ENCODE data around the gene ARID5B.

GRCh38 chr10:61974601-61975390, 73.3 kb downstream of the ARID5B start:
- TF ChIP-seq CTCF (IDR thresholded peaks at IDR 0.05) (no peak), ARID4B (CRISPR knock-in tag; IDR thresholded peaks at IDR 0.05; ENCODE audit: borderline replicate concordance) (no peak), ATF3 (CRISPR knock-in tag; conservative IDR thresholded peaks at IDR 0.05) (no peak), ATF2 (CRISPR knock-in tag; IDR thresholded peaks at IDR 0.05; ENCODE audit: borderline replicate concordance, low read depth) (no peak), MAX (CRISPR knock-in tag; IDR thresholded peaks at IDR 0.05) (no peak), ZNF232 (CRISPR knock-in tag; IDR thresholded peaks at IDR 0.05) (no peak), STAT6 (CRISPR knock-in tag; conservative IDR thresholded peaks at IDR 0.05; ENCODE audit: low read depth) (no peak), ELF4 (CRISPR knock-in tag; IDR thresholded peaks at IDR 0.05; ENCODE audit: low read depth) (no peak), ZNF138 (CRISPR knock-in tag; conservative IDR thresholded peaks at IDR 0.05) (no peak), CREB1 (CRISPR knock-in tag; IDR thresholded peaks at IDR 0.05) (no peak), TEAD4 (CRISPR knock-in tag; IDR thresholded peaks at IDR 0.05) (no peak), E2F5 (CRISPR knock-in tag; IDR thresholded peaks at IDR 0.05) (no peak)

Measured in WTC11 (cell line).